Skeletal muscle tissue (tissue), 4 donors: ENCODE measurements around the gene ELK3. TPM values are rescaled to one million over a fixed set of nuclear protein-coding genes. Genes with fewer than 3 reads are reported as not detected.

Experiments
- H3K27ac ChIP-seq: one replicate; pipeline ENCODE4 v1.7.0; 2013; ENCODE audit warnings: mild to moderate bottlenecking, low read depth, low read length, inconsistent platforms
- H3K27me3 ChIP-seq, 3 donors: one replicate each; pipeline ENCODE4 v1.7.0; 2013; ENCODE audit warnings: low read length in 3 of 3; ENCODE audit not compliant: control insufficient read depth in 3 of 3, insufficient read depth in 3 of 3
- H3K36me3 ChIP-seq, 3 donors: one replicate each; pipeline ENCODE4 v1.7.0; 2013; ENCODE audit warnings: low read length in 3 of 3; ENCODE audit not compliant: control insufficient read depth in 3 of 3, insufficient read depth in 3 of 3
- H3K4me1 ChIP-seq, 3 donors: one replicate each; pipeline ENCODE4 v1.7.0; 2013; ENCODE audit warnings: low read length in 3 of 3, mild to moderate bottlenecking in 3 of 3; ENCODE audit not compliant: control insufficient read depth in 3 of 3, insufficient read depth in 3 of 3
- H3K4me3 ChIP-seq, 3 donors: one replicate each; pipeline ENCODE4 v1.7.0; 2013; ENCODE audit warnings: low read length in 3 of 3
- H3K9ac ChIP-seq, 3 donors: one replicate each; pipeline ENCODE4 v1.7.0; 2013; ENCODE audit warnings: low read length in 3 of 3, mild to moderate bottlenecking in 3 of 3, moderate library complexity in 2 of 3, low read depth in 1 of 3
- H3K9me3 ChIP-seq, 3 donors: one replicate each; pipeline ENCODE4 v1.7.0; 2013; ENCODE audit warnings: low read length in 3 of 3; ENCODE audit not compliant: control insufficient read depth in 3 of 3
- total RNA-seq: library from RNA; depleted of rRNA; stranded (reverse); fragments of >200 nt; gene quantifications from one replicate; pipeline ENCODE4 v1.2.3, GENCODE V29; 2014
- donor health status: Osteomylitis.

ELK3 gene
- total RNA-seq, 1 donor from 2014 or later, result 9.9 TPM

DNA sequence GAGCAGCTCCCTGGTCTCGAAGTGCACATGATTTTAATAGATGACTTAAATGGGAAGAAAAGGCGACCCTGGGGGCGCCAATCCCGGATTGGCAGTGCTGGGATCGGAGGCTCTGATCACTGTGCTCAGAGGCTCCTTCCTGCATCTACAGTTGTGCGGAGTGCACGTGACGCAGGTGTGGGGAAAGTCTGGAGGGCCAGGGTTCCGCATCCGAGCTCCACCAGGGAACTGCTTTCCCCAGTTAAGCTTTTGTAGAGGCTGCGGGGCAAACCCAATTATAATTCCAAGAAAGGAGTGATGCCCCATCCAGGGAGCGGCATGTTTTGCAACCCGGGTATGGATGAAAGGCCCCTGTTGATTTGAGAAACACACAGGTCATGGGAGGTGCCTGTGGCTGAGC is 36.5 kb downstream of the ELK3 start:
- Histone ChIP-seq H3K36me3 (peaks cover 3 to 7% (median 4%) of the 10 kb centered on the region in 3 donors), H3K4me1 (peaks cover 19 to 23% (median 23%) of the 10 kb centered on the region in 3 donors), H3K27ac (no peak overlapping the region), H3K9me3 (no peaks in the 10 kb centered on the region), H3K9ac (no peak overlapping the region), H3K4me3 (no peak overlapping the region), H3K27me3 (peaks cover 0 to 5% (median 0%) of the 10 kb centered on the region in 3 donors)

DNA sequence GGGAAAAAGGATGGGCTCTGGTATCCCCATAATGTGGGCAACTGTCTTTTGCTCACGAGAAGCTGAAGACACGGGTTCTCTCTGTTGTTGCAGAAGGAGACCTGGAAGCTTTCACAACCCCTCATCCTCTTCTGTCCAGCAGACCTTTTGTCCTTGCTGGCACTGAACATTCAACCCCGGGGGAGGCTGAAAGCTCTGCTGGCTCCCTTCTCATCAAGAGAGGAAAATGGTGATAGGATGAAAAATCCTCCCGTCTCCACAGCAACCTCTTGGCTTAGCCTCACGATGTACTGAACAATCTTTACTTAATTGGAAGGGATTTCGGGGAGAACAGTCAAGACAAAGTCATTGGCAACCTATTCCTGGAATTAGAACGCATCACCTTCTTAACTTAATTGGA is 39.0 kb downstream of the ELK3 start:
- Histone ChIP-seq H3K4me3 (no peak overlapping the region), H3K27me3 (peaks cover 0 to 10% (median 6%) of the 10 kb centered on the region in 3 donors), H3K4me1 (peaks cover 40 to 45% (median 40%) of the 10 kb centered on the region in 3 donors), H3K9ac (no peak overlapping the region), H3K27ac (peak overlapping the region; percentile 76), H3K9me3 (no peaks in the 10 kb centered on the region), H3K36me3 (no peaks in the 10 kb centered on the region)

DNA sequence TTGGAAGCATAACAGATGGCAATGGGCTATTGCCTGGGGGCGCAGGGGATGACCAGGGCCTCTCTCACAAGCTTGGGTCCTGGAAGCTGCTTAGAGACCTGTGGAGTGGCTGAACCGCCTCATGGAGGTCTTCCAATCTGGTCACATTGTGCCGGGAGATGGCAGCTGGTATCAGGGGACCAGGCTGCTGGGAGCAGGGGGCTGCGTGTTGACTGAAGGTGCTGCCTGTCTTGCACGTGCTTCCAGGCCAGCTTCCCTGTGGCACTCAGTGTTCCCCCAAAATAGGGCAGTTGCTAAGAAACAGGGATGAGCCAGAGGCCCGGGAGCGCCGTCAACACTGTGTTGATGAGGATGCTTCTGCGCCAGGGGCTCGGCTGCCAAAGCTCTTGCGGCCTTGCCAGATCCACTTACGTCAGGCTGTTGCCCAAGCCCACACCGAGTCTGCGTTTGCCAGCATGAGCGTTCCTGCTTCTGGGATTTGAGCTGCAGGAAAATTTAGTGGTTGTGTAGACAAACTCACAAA is 39.8 kb downstream of the ELK3 start:
- peak overlapping the region in 1 of 3 donors; percentile 41 for H3K4me3 ChIP-seq
- H3K27me3 ChIP-seq, result peaks cover 0 to 16% (median 6%) of the 10 kb centered on the region in 3 donors
- no peaks in the 10 kb centered on the region for H3K36me3 ChIP-seq
- H3K4me1 ChIP-seq, result peaks cover 45 to 52% (median 46%) of the 10 kb centered on the region in 3 donors
- H3K9ac ChIP-seq, result peak overlapping the region in 1 of 3 donors; percentile 43
- H3K9me3 ChIP-seq, result no peaks in the 10 kb centered on the region
- peak overlapping the region; percentile 76 for H3K27ac ChIP-seq

DNA sequence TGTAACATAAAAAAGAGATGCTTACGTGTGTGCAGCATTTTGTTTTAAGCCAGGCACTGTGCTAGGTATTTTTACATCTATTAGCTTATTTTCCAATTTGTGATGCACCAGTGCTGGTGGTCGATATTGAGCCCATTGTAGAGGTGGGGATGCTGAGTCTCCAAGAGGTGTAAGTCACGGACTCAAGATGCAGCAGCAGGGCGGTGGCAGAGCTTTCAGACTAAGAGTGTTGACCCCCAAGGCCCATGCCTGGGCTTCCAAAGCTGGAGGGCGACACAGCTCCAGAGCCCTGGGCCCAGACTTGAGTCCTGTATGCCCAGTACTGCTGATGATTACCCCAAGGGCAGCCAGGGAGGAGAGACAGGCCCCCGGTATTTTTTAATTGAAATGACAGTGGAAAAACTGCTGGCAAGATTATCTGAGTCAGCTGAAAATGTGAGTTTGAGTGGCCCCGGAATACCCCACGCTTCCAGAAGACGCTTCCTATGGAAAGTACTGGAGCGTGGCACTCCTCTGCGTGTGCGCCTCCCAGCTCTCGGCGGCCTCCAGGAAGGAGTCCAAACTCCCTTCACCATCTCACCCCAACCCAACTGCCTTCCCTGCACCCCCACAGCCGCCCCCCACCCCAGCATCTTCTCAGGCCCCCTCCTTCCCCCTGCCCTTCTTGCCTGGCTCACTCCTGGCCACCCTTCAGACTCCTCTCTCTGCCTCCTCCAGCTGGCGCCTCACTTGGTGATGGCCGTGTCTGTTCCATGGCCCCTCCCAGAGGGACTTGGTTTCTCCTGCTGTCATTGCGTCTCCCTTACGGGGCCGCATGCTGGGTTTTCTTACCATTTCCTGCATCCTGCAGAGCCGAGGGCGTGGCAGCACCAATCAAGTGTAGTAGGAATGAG is 40.7 kb downstream of the ELK3 start:
- H3K9ac ChIP-seq, result peak overlapping the region in 1 of 3 donors; percentile 43
- H3K9me3 ChIP-seq, result no peaks in the 10 kb centered on the region
- H3K36me3 ChIP-seq, result no peaks in the 10 kb centered on the region
- peaks cover 52 to 55% (median 52%) of the 10 kb centered on the region in 3 donors for H3K4me1 ChIP-seq
- peak overlapping the region; percentile 76 for H3K27ac ChIP-seq
- peak overlapping the region in 1 of 3 donors; percentile 14 for H3K4me3 ChIP-seq
- H3K27me3 ChIP-seq, result peaks cover 0 to 22% (median 12%) of the 10 kb centered on the region in 3 donors

DNA sequence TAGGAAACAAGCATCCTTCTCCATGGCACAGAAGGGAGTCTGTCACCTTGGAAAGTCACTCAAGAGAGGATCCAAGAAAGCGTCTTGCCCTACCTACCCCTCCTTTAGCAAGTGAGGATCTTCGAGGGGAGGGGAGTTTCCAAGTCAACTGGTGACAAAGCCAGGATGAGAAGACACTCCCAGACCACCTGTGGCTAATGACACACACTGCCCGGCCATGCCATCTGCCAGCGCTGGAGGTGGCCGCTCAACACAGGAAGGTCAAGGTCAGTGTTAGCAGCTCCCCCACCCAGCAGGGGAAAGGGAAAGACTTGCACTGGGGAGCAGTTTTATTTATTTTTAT is 41.3 kb downstream of the ELK3 start:
- peak overlapping the region; percentile 76 for H3K27ac ChIP-seq
- no peak overlapping the region for H3K9ac ChIP-seq

DNA sequence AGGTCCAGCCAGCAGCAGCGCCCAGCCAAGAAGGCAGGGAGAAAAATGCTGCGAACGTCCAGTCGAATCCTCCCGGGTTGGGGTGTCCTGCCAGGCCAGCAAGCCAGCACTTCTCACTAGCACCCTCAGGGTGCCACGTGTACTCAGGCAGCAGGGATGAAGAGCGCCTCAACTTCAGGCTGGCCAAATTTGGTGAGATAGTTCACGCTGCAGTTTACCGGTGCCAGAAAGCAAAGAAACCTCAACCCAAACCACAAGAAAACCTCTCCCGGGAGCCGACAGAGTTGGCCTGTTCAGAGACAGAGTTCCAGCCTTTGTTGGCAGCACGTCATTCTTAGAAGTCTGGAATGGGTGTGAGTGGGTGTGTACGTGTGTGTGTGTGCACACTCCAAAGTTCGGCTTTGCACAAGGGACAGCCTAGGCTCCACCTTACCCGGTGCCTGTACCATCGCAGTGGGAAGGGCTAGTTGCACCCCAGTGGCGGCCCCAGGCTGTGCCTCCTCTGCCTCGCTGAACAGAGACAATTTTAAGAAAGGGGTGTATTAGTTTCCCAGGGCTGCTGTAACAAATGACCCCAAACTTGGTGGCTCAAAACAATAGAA is 42.1 kb downstream of the ELK3 start:
- Histone ChIP-seq H3K27ac (peak overlapping the region; percentile 79), H3K4me3 (no peak overlapping the region), H3K36me3 (no peaks in the 10 kb centered on the region), H3K4me1 (peaks cover 53 to 61% (median 60%) of the 10 kb centered on the region in 3 donors), H3K9me3 (no peaks in the 10 kb centered on the region), H3K9ac (peak overlapping the region in 1 of 3 donors; percentile 30), H3K27me3 (peaks cover 0 to 26% (median 16%) of the 10 kb centered on the region in 3 donors)

More for the DNA sequence above, 41.3 kb downstream of the ELK3 start:
- no peak overlapping the region for H3K4me3 ChIP-seq
- no peaks in the 10 kb centered on the region for H3K36me3 ChIP-seq
- peaks cover 52 to 56% (median 56%) of the 10 kb centered on the region in 3 donors for H3K4me1 ChIP-seq
- H3K9me3 ChIP-seq, result no peaks in the 10 kb centered on the region
- peaks cover 0 to 22% (median 16%) of the 10 kb centered on the region in 3 donors for H3K27me3 ChIP-seq

DNA sequence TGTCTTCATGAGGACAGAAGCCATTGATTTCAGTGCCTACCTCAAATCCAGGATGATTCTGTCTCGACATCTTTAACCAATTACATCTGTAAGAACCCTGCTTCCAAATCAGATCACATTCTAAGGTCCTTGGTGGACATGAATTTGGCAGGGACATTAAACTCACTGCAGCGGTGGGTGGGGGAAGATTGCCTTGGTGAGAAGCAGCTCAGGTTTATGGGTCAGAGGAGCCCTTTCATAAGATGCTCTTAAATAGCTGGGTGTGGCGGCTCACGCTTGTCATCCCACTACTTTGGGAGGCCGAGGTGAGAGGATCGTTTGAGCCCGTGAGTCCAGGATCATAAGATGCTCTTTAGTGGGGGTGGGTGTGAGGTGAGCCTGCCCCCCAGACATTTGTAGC is 42.9 kb downstream of the ELK3 start:
- no peaks in the 10 kb centered on the region for H3K36me3 ChIP-seq
- peaks cover 0 to 30% (median 16%) of the 10 kb centered on the region in 3 donors for H3K27me3 ChIP-seq
- H3K9ac ChIP-seq, result peak overlapping the region in 2 of 3 donors; percentile 28 to 41
- peak overlapping the region; percentile 79 for H3K27ac ChIP-seq
- no peak overlapping the region for H3K4me3 ChIP-seq
- H3K9me3 ChIP-seq, result no peaks in the 10 kb centered on the region
- H3K4me1 ChIP-seq, result peaks cover 59 to 68% (median 67%) of the 10 kb centered on the region in 3 donors

DNA sequence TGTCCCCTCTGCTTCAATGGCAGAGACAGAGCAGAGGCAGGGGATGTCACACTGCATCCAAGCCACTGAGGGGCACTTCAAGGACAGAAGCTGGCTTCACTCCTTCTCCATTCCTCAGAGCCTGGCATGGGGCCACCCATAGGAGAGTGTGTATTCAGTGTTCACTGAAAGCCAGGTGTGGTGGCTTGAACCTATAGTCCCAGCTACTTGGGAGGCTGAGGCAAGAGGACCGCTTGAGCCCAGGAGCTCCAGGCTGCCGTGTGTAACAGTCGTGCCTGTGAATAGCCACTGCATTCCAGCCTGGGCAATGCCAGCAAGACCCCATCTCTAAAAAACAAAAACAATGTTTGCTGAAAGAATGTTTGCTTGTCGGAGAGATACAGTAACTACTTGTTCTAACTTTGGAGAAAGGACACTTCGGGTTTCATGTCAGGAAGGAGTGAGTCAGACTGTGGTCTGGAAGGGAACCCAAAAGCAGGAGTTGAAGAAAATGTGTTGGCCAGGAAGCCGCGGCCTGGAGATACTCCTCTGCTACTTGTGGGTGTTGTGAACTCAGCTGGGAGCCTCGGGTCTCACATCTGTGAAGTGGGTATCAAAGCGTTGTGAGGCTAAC is 43.4 kb downstream of the ELK3 start:
- Histone ChIP-seq H3K4me3 (peak overlapping the region in 1 of 3 donors; percentile 45), H3K4me1 (peaks cover 64 to 73% (median 72%) of the 10 kb centered on the region in 3 donors), H3K9ac (peak overlapping the region in 2 of 3 donors; percentile 28 to 41), H3K36me3 (no peaks in the 10 kb centered on the region), H3K9me3 (no peaks in the 10 kb centered on the region), H3K27me3 (peaks cover 0 to 35% (median 16%) of the 10 kb centered on the region in 3 donors), H3K27ac (peak overlapping the region; percentile 79)

DNA sequence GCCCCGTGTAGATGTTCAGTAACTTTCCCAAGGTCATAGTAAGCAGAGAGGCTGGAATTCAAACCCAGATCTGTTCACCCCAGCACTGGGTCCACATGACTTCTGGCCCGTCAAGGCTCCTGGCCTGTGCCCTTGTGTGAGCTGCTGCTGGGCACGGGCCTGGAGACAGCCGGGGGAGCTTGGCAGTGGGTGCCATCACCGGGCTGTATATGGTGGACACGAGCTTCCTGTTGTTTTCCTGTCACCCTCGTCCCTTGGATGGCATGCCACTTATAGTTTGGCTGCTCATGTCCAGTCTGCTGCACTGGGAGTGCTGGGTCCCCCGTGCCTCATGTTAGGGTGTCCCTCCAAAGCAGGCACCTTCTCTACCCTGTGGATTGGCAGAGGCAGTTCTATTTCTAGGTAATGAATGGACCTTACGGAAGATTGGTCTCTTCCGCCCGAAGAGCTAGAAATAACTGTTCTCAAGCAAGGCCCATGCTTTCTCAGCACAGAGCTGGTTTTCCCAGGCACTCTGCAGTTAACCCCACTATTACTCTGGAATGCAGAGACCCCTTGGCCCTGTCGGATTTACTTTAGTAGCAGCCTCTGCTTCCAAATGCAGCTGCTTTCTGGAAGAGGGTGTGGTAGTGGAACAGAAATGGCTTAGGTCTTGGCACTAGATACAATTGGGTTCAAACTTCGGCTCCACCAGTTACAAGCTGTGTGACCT is 44.3 kb downstream of the ELK3 start:
- Histone ChIP-seq H3K4me1 (peaks cover 67 to 76% (median 70%) of the 10 kb centered on the region in 3 donors), H3K27me3 (peaks cover 0 to 35% (median 18%) of the 10 kb centered on the region in 3 donors), H3K9me3 (no peaks in the 10 kb centered on the region), H3K36me3 (no peaks in the 10 kb centered on the region), H3K9ac (peak overlapping the region in 1 of 3 donors; percentile 41), H3K4me3 (peak overlapping the region in 1 of 3 donors; percentile 31), H3K27ac (peak overlapping the region; percentile 79)
